ENCODE results near the gene PIGZ. TPM values are rescaled to one million over a fixed set of nuclear protein-coding genes. Genes with fewer than 3 reads are reported as not detected.

PIGZ gene
- total and polyA plus RNA-seq, 3 experiments from 2014 or later: 0.31 to 0.49 TPM; not detected in 1

GRCh38 chr3:196938124-196938523 lies 30.5 kb downstream of the PIGZ start:
- POLR2A ChIA-PET: interaction anchor here (0.5 kb wide), 1 partner anchor 68 kb away, joined by 3 read pairs; no protein-coding TSS in a partner anchor
- peaks cover 41% of the 10 kb centered on the region for H3K36me3 ChIP-seq (ENCODE audit: insufficient read depth, low read length)
- peaks cover 23 to 32% (median 31%) of the 10 kb centered on the region in 3 donors for H3K4me1 Mint-ChIP-seq
- no peak overlapping the region for H3K27ac ChIP-seq (ENCODE audit: low read depth, low read length)
- peaks cover 0 to 1% of the 10 kb centered on the region in 2 donors for H3K27me3 Mint-ChIP-seq
- no peak for DNase-seq
- H3K4me3 Mint-ChIP-seq: peak overlapping the region in 1 of 7 donors; percentile 51
- H3K4me3 ChIP-seq (ENCODE audit: low read length): no peak overlapping the region
- H3K9me3 ChIP-seq (ENCODE audit: low read length): no peaks in the 10 kb centered on the region
- H3K27me3 ChIP-seq (ENCODE audit: insufficient read depth, low read length, poor library complexity, severe bottlenecking): no peaks in the 10 kb centered on the region
- CTCF ChIA-PET: no interaction called here
- H3K36me3 Mint-ChIP-seq: peaks cover 0 to 78% (median 28%) of the 10 kb centered on the region in 3 donors
- H3K27ac Mint-ChIP-seq: peak overlapping the region in 4 of 8 donors; percentile 21 to 67 (median 44)
- no peaks in the 10 kb centered on the region for H3K9me3 Mint-ChIP-seq
- peaks cover 16% of the 10 kb centered on the region for H3K4me1 ChIP-seq (ENCODE audit: insufficient read depth, low read length)

- Mint-ChIP-seq H3K4me1 (peaks cover 11 to 23% (median 19%) of the 10 kb centered on the region in 3 donors), H3K36me3 (peaks cover 0 to 82% (median 32%) of the 10 kb centered on the region in 3 donors), H3K4me3 (no peak overlapping the region), H3K27ac (peak overlapping the region in 1 of 8 donors; percentile 67), H3K27me3 (no peaks in the 10 kb centered on the region), H3K9me3 (no peaks in the 10 kb centered on the region)
- peaks cover 10% of the 10 kb centered on the region for H3K4me1 ChIP-seq (ENCODE audit: insufficient read depth, low read length)
- H3K9me3 ChIP-seq (ENCODE audit: low read length): no peaks in the 10 kb centered on the region
- H3K27me3 ChIP-seq (ENCODE audit: insufficient read depth, low read length, poor library complexity, severe bottlenecking): no peaks in the 10 kb centered on the region
- H3K36me3 ChIP-seq (ENCODE audit: insufficient read depth, low read length): peaks cover 41% of the 10 kb centered on the region
- DNase-seq: no peak
- ChIA-PET CTCF (no interaction called here), POLR2A (no interaction called here)
- H3K4me3 ChIP-seq (ENCODE audit: low read length): no peak overlapping the region
- no peak overlapping the region for H3K27ac ChIP-seq (ENCODE audit: low read depth, low read length)
These were observed 32.3 kb downstream of the PIGZ start for GRCh38 chr3:196936288-196936687.

GRCh38 chr3:196932600-196932999 lies 36.0 kb downstream of the PIGZ start:
- peaks cover 0 to 94% (median 37%) of the 10 kb centered on the region in 3 donors for H3K36me3 Mint-ChIP-seq
- peaks cover 0 to 5% (median 2%) of the 10 kb centered on the region in 3 donors for H3K4me1 Mint-ChIP-seq
- Histone ChIP-seq H3K4me1 (ENCODE audit: insufficient read depth, low read length) (no peaks in the 10 kb centered on the region), H3K36me3 (ENCODE audit: insufficient read depth, low read length) (peaks cover 48% of the 10 kb centered on the region), H3K27me3 (ENCODE audit: insufficient read depth, low read length, poor library complexity, severe bottlenecking) (no peaks in the 10 kb centered on the region), H3K4me3 (ENCODE audit: low read length) (no peak overlapping the region), H3K9me3 (ENCODE audit: low read length) (no peaks in the 10 kb centered on the region), H3K27ac (ENCODE audit: low read depth, low read length) (no peak overlapping the region)
- H3K9me3 Mint-ChIP-seq: no peaks in the 10 kb centered on the region
- H3K27me3 Mint-ChIP-seq: no peaks in the 10 kb centered on the region
- ChIA-PET POLR2A (no interaction called here), CTCF (interaction anchor here (1.4 to 2.3 kb wide), 2 partner anchors 9 kb away, joined by 3 to 4 read pairs; partner anchors contain the start of gene NCBP2)
- H3K4me3 Mint-ChIP-seq: no peak overlapping the region
- H3K27ac Mint-ChIP-seq: peak overlapping the region in 4 of 8 donors; percentile 12 to 81 (median 46)
- no peak for DNase-seq

GRCh38 chr3:196931828-196932587 lies 36.6 kb downstream of the PIGZ start:
- H3K27ac Mint-ChIP-seq: peak overlapping the region in 4 of 8 donors; percentile 12 to 81 (median 51)
- POLR2A ChIA-PET: no interaction called here

GRCh38 chr3:196931157-196931556 lies 37.5 kb downstream of the PIGZ start:
- Histone ChIP-seq H3K4me3 (ENCODE audit: low read length) (no peak overlapping the region), H3K36me3 (ENCODE audit: insufficient read depth, low read length) (peaks cover 33% of the 10 kb centered on the region), H3K4me1 (ENCODE audit: insufficient read depth, low read length) (no peaks in the 10 kb centered on the region), H3K27me3 (ENCODE audit: insufficient read depth, low read length, poor library complexity, severe bottlenecking) (no peaks in the 10 kb centered on the region), H3K9me3 (ENCODE audit: low read length) (no peaks in the 10 kb centered on the region), H3K27ac (ENCODE audit: low read depth, low read length) (no peak overlapping the region)
- H3K9me3 Mint-ChIP-seq: no peaks in the 10 kb centered on the region
- H3K4me1 Mint-ChIP-seq: peaks cover 0 to 2% (median 2%) of the 10 kb centered on the region in 3 donors
- H3K27ac Mint-ChIP-seq: no peak overlapping the region
- ChIA-PET POLR2A (no interaction called here), CTCF (interaction anchor here (2.3 kb wide), 1 partner anchor 11 kb away, joined by 4 read pairs; the partner anchor contains the start of gene NCBP2)
- DNase-seq: no peak
- peaks cover 0 to 85% (median 25%) of the 10 kb centered on the region in 3 donors for H3K36me3 Mint-ChIP-seq
- H3K27me3 Mint-ChIP-seq: no peaks in the 10 kb centered on the region
- H3K4me3 Mint-ChIP-seq: no peak overlapping the region

More at GRCh38 chr3:196931828-196932587, 36.6 kb downstream of the PIGZ start:
- no peak overlapping the region for H3K4me3 ChIP-seq (ENCODE audit: low read length)
- H3K36me3 ChIP-seq (ENCODE audit: insufficient read depth, low read length): peaks cover 42% of the 10 kb centered on the region
- H3K9me3 ChIP-seq (ENCODE audit: low read length): no peaks in the 10 kb centered on the region
- DNase-seq: no peak
- H3K4me1 ChIP-seq (ENCODE audit: insufficient read depth, low read length): no peaks in the 10 kb centered on the region
- H3K4me1 Mint-ChIP-seq: peaks cover 0 to 5% (median 2%) of the 10 kb centered on the region in 3 donors
- CTCF ChIA-PET: interaction anchor here (2.3 kb wide), 1 partner anchor 10 kb away, joined by 4 read pairs; the partner anchor contains the start of gene NCBP2
- H3K27me3 ChIP-seq (ENCODE audit: insufficient read depth, low read length, poor library complexity, severe bottlenecking): no peaks in the 10 kb centered on the region
- no peak overlapping the region for H3K4me3 Mint-ChIP-seq
- no peaks in the 10 kb centered on the region for H3K27me3 Mint-ChIP-seq
- no peak overlapping the region for H3K27ac ChIP-seq (ENCODE audit: low read depth, low read length)
- no peaks in the 10 kb centered on the region for H3K9me3 Mint-ChIP-seq
- peaks cover 0 to 93% (median 32%) of the 10 kb centered on the region in 3 donors for H3K36me3 Mint-ChIP-seq

GRCh38 chr3:196927571-196928453 lies 40.8 kb downstream of the PIGZ start:
- Histone ChIP-seq H3K4me1 (ENCODE audit: insufficient read depth, low read length) (no peaks in the 10 kb centered on the region), H3K9me3 (ENCODE audit: low read length) (no peaks in the 10 kb centered on the region), H3K4me3 (ENCODE audit: low read length) (no peak overlapping the region), H3K27ac (ENCODE audit: low read depth, low read length) (no peak overlapping the region), H3K27me3 (ENCODE audit: insufficient read depth, low read length, poor library complexity, severe bottlenecking) (no peaks in the 10 kb centered on the region), H3K36me3 (ENCODE audit: insufficient read depth, low read length) (peaks cover 13% of the 10 kb centered on the region)
- POLR2A ChIA-PET: no interaction called here
- peak overlapping the region in 4 of 8 donors; percentile 33 to 77 (median 60) for H3K27ac Mint-ChIP-seq
- CTCF ChIA-PET: no interaction called here
- H3K4me3 Mint-ChIP-seq: no peak overlapping the region
- no peaks in the 10 kb centered on the region for H3K27me3 Mint-ChIP-seq
- H3K9me3 Mint-ChIP-seq: no peaks in the 10 kb centered on the region
- no peak for DNase-seq
- peaks cover 0 to 79% (median 15%) of the 10 kb centered on the region in 3 donors for H3K36me3 Mint-ChIP-seq
- no peaks in the 10 kb centered on the region for H3K4me1 Mint-ChIP-seq

- Mint-ChIP-seq H3K4me1 (no peaks in the 10 kb centered on the region), H3K4me3 (no peak overlapping the region), H3K9me3 (peaks cover 0 to 6% (median 4%) of the 10 kb centered on the region in 5 donors), H3K27ac (peak overlapping the region in 1 of 8 donors; percentile 68), H3K27me3 (no peaks in the 10 kb centered on the region), H3K36me3 (peaks cover 8 to 53% (median 15%) of the 10 kb centered on the region in 3 donors)
- ChIA-PET POLR2A (no interaction called here), CTCF (no interaction called here)
- Histone ChIP-seq H3K27me3 (ENCODE audit: insufficient read depth, low read length, poor library complexity, severe bottlenecking) (no peaks in the 10 kb centered on the region), H3K4me1 (ENCODE audit: insufficient read depth, low read length) (no peaks in the 10 kb centered on the region), H3K4me3 (ENCODE audit: low read length) (no peak overlapping the region), H3K36me3 (ENCODE audit: insufficient read depth, low read length) (no peaks in the 10 kb centered on the region), H3K9me3 (ENCODE audit: low read length) (peaks cover 3% of the 10 kb centered on the region), H3K27ac (ENCODE audit: low read depth, low read length) (no peak overlapping the region)
- no peak for DNase-seq
These were observed 47.9 kb downstream of the PIGZ start for GRCh38 chr3:196920733-196921132.

All from CD8-positive, alpha-beta memory T cell (primary cell).